ENCODE results near the gene PTGIR.

GRCh38 chr19:46634045-46634655, 9.3 kb upstream of the PTGIR start:
- TF ChIP-seq TP53 (CRISPR knock-in tag; IDR thresholded peaks at IDR 0.05) (no peak), CTCF (IDR thresholded peaks at IDR 0.05) (no peak), HMGXB4 (CRISPR knock-in tag; IDR thresholded peaks at IDR 0.05) (no peak), FOXP4 (CRISPR knock-in tag; IDR thresholded peaks at IDR 0.05) (no peak)
